ENCODE data around the gene ARSB. TPM values are rescaled to one million over a fixed set of nuclear protein-coding genes. Genes with fewer than 3 reads are reported as not detected.

Gene ARSB
- total and polyA plus RNA-seq, 2 donors from 2014 or later, result 8.3 to 16.4 TPM

GRCh38 chr5:78793907-78794662 lies 191.0 kb downstream of the ARSB start:
- Histone ChIP-seq H3K4me3 (ENCODE audit: low read length in 3 of 3) (no peak overlapping the region), H3K9ac (ENCODE audit: low read length in 3 of 3) (no peak overlapping the region), H3K9me3 (ENCODE audit: control insufficient read depth in 2 of 3, insufficient read depth in 1 of 3, low read length in 3 of 3) (no peaks in the 10 kb centered on the region), H3K4me1 (ENCODE audit: control insufficient read depth in 2 of 3, insufficient read depth in 2 of 3, low read depth in 1 of 3, low read length in 3 of 3) (peaks cover 0 to 4% (median 0%) of the 10 kb centered on the region in 3 donors), H3K36me3 (ENCODE audit: control insufficient read depth in 2 of 3, insufficient read depth in 3 of 3, low read length in 3 of 3) (no peaks in the 10 kb centered on the region), H3K27ac (ENCODE audit: low read depth in 2 of 2, low read length in 2 of 2) (no peak overlapping the region), H3K27me3 (ENCODE audit: control insufficient read depth, insufficient read depth, low read length) (no peaks in the 10 kb centered on the region)
- no peak for DNase-seq
- TF ChIP-seq CTCF (IDR thresholded peaks at IDR 0.05; ENCODE audit: borderline replicate concordance, extremely low read depth, insufficient read depth), result no peak
- intact Hi-C loops (cut with DNase I), result no loop called here
- FAIRE-seq, result no peak

GRCh38 chr5:78792345-78793055 lies 192.6 kb downstream of the ARSB start:
- H3K9me3 ChIP-seq (ENCODE audit: control insufficient read depth in 2 of 3, insufficient read depth in 1 of 3, low read length in 3 of 3), result no peaks in the 10 kb centered on the region
- intact Hi-C loops (cut with DNase I), result no loop called here
- no peak for TF ChIP-seq CTCF (IDR thresholded peaks at IDR 0.05; ENCODE audit: borderline replicate concordance, extremely low read depth, insufficient read depth)
- H3K9ac ChIP-seq (ENCODE audit: low read length in 3 of 3), result no peak overlapping the region
- no peak overlapping the region for H3K27ac ChIP-seq (ENCODE audit: low read depth in 2 of 2, low read length in 2 of 2)
- H3K27me3 ChIP-seq (ENCODE audit: control insufficient read depth, insufficient read depth, low read length), result no peaks in the 10 kb centered on the region
- no peaks in the 10 kb centered on the region for H3K36me3 ChIP-seq (ENCODE audit: control insufficient read depth in 2 of 3, insufficient read depth in 3 of 3, low read length in 3 of 3)
- no peak for FAIRE-seq
- DNase-seq, result no peak
- peaks cover 0 to 4% (median 0%) of the 10 kb centered on the region in 3 donors for H3K4me1 ChIP-seq (ENCODE audit: control insufficient read depth in 2 of 3, insufficient read depth in 2 of 3, low read depth in 1 of 3, low read length in 3 of 3)
- H3K4me3 ChIP-seq (ENCODE audit: low read length in 3 of 3), result no peak overlapping the region

- no peak overlapping the region for H3K9ac ChIP-seq (ENCODE audit: low read length in 3 of 3)
- DNase-seq (no peak), FAIRE-seq (no peak)
- H3K4me1 ChIP-seq (ENCODE audit: control insufficient read depth in 2 of 3, insufficient read depth in 2 of 3, low read depth in 1 of 3, low read length in 3 of 3), result peaks cover 0 to 4% (median 0%) of the 10 kb centered on the region in 3 donors
- no peak overlapping the region for H3K4me3 ChIP-seq (ENCODE audit: low read length in 3 of 3)
- H3K27ac ChIP-seq (ENCODE audit: low read depth in 2 of 2, low read length in 2 of 2), result no peak overlapping the region
- intact Hi-C loops (cut with DNase I), result no loop called here
- no peaks in the 10 kb centered on the region for H3K9me3 ChIP-seq (ENCODE audit: control insufficient read depth in 2 of 3, insufficient read depth in 1 of 3, low read length in 3 of 3)
- no peaks in the 10 kb centered on the region for H3K36me3 ChIP-seq (ENCODE audit: control insufficient read depth in 2 of 3, insufficient read depth in 3 of 3, low read length in 3 of 3)
- TF ChIP-seq CTCF (IDR thresholded peaks at IDR 0.05; ENCODE audit: borderline replicate concordance, extremely low read depth, insufficient read depth), result no peak
- H3K27me3 ChIP-seq (ENCODE audit: control insufficient read depth, insufficient read depth, low read length), result no peaks in the 10 kb centered on the region
Measured at GRCh38 chr5:78791501-78792100, 193.5 kb downstream of the ARSB start.

Data from kidney (tissue), 14 donors.